ENCODE measurements around the gene PLXNA3.

GRCh38 chrX:154495472-154495922, 37.4 kb downstream of the PLXNA3 start:
- no peak for TF ChIP-seq CTCF (IDR thresholded peaks at IDR 0.05)
- TF ChIP-seq POLR2AphosphoS5 (IDR thresholded peaks at IDR 0.05; ENCODE audit: low read depth, low read length) = no peak
- no peak for TF ChIP-seq SIN3A (IDR thresholded peaks at IDR 0.05; ENCODE audit: borderline replicate concordance, insufficient read depth, low read depth, low read length)
- TF ChIP-seq REST (IDR thresholded peaks at IDR 0.05; ENCODE audit: insufficient read depth in 1 of 2, low read depth in 2 of 2, low read length in 1 of 2) = no peak
- TF ChIP-seq TCF7L2 (IDR thresholded peaks at IDR 0.05; ENCODE audit: low read depth, low read length) = no peak

Data from Panc1 (cell line).